ENCODE data around the gene RNF169.

DNA sequence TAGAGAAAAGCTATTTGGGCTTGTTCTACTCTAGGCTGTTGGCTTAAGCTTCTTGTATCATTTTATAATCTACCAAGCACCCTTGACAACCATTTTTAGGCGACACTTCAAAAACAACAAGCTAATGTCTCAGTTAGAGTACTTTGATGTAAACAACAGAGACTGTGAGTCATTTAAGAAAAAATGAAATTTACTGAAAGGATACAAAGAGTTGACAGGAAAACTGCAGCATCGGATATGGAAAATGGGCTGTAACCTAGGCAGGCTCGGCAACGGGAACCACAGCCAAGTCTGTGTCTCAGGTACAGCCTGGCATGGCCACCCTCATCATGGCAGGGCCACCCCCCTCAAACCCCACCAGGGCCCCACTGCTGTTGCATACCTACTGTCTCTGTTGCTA, 4.4 kb upstream of the RNF169 start:
- TF ChIP-seq EZH2 (IDR thresholded peaks at IDR 0.05; ENCODE audit: borderline replicate concordance, low read depth, low read length, poor library complexity, severe bottlenecking) (no peak), CTCF (conservative IDR thresholded peaks at IDR 0.05; ENCODE audit: low read depth, low read length) (no peak)
